Activated CD8-positive, alpha-beta memory T cell treated with anti-CD3 and anti-CD28 coated beads, Interleukin-2, amount 50 U/mL, for 24 hours (primary cell): ENCODE data around the gene HDC.

Source experiments
- DNase-seq: peaks from one replicate; pipeline ENCODE4 v3.0.0-alpha.2; 2020; ENCODE audit errors: extremely low read depth

Gene HDC

GRCh38 chr15:50227076-50227475, 38.5 kb downstream of the HDC start:
- DNase-seq = no peak

DNA sequence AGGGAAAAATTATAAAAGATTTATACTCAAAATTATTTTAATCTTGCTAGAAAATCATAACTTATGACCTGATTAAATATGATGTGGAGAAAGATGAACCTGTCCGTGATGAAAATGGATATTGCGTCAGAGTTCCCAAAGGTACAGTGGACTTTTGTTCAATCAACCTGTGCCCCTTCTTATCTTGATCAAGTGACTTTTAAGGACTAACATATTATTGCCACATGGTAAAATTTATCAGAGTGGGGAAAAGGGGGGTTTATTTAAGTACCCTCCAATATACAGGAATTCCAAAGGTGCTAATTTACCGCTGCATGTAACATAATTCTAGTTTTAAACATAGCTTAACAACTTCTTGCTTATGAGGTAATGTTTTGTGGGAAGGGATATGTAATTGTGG, 39.6 kb downstream of the HDC start:
- DNase-seq = no peak

GRCh38 chr15:50225057-50225456, 40.5 kb downstream of the HDC start:
- DNase-seq = no peak

DNA sequence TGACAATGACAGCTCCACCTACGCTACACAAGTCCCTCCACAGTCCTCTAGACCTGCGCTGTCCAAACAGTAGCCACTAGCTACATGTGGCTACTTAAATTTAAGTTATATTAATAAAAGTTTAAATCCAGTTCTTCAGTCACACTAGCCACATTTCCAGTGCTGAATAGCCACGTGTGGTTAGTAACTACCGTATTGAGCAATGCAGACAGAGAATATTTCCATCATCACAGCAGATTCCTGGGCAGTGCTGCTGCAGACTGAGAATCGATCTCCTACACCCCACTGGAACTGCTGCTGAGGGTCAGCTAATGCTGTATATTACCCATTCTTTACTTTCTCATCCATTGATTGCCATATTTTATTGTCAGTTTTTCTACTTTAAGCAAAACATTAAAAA, 40.9 kb downstream of the HDC start:
- no peak for DNase-seq

- no peak for DNase-seq
These were observed 43.3 kb downstream of the HDC start for GRCh38 chr15:50222181-50222580.

GRCh38 chr15:50219820-50220219, 45.7 kb downstream of the HDC start:
- DNase-seq = no peak

DNA sequence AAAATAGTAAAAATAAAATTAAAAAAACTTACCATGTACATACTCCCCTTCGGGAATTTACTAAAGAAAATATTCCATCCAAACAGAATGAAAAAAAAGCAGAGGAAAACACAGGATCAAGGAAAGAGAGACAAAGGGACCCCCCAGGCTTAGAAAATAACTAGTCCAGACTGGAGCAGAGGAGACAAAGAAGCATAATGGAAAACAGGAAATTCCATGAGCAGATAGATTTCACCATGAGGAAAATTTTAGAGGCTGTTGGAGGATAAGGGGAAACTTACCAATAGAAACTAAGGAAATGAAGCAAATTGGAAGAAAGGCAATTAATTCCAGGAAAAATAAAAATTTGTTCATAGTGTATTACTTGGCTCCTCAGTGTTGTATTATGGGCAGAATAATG, 46.8 kb downstream of the HDC start:
- DNase-seq = no peak

- DNase-seq = no peak
These were observed 47.2 kb downstream of the HDC start for GRCh38 chr15:50218291-50218690.

- DNase-seq = no peak
These were observed 54.9 kb downstream of the HDC start for GRCh38 chr15:50210462-50211157.

- no peak for DNase-seq
These were observed 55.7 kb downstream of the HDC start for GRCh38 chr15:50209809-50210208.

GRCh38 chr15:50206020-50206419, 59.5 kb downstream of the HDC start:
- DNase-seq = no peak

DNA sequence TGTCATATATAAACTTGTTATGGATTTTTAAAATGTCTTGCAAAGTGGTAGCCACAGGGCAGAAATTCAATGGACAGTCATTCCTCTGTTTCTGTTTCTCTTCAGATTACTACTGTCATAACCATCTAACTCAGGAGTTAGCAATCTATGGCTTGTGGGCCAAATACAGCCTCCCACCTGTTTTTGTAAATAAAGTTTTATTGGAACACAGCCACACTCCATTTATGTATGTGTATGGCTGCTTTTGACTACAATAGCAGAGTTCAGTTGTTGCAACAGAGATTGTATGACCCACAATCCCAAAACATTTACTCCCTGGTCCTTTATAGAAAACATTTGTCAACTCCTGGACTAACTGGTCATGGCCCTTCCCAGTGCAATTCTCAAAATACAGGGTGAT, 63.5 kb downstream of the HDC start:
- no peak for DNase-seq

DNA sequence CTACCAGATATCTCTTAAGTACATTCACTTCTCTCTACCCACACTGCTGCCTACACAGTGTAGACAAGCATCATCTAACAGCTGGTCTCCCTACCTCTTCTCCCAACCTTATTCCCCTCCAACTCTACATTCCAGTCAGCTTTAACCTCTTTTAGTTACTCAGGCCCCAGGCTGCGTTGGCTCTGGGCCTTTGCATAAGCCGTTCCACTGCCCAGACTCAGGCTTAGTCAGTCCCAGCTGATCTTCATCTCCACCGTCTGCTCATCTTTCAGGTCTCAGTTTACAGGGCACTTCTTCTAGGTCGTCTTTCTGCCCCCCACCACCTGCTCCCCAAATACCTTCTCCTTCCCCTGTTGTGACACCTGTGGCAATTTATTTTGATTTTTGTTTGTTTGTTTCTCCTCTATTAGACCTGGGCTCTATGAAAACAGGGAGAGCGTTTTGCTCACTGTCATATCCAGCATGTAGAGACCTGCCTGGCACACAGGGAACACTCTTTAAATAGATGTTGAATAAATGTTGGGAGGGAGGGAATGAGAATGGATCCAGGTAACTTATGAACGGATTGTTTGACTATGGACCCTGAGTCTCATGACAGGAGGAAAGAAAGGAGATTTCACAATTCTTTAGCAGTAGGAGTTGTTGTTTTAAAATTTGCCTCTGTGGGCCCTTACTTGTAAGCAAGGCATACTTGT, 72.5 kb downstream of the HDC start:
- no peak for DNase-seq

- DNase-seq = no peak
These were observed 73.4 kb downstream of the HDC start for GRCh38 chr15:50192164-50192563.
